GM18907 (cell line): ENCODE data around the gene COL19A1.
A peak's percentile ranks its signal among the peaks of the same experiment; 100 is the strongest.
"Not testable (repeated sequence)": the region's sequence is repeated elsewhere in the genome, so short reads cannot be mapped to it uniquely, and the experiment has no call there.

Source experiments
- ATAC-seq: cut with Tn5 transposase; IDR thresholded peaks from one replicate; pipeline ENCODE4 v1.9.1; 2021; ENCODE audit warnings: mild to moderate bottlenecking, moderate library complexity; ENCODE audit not compliant: unreplicated experiment

The COL19A1 gene

DNA sequence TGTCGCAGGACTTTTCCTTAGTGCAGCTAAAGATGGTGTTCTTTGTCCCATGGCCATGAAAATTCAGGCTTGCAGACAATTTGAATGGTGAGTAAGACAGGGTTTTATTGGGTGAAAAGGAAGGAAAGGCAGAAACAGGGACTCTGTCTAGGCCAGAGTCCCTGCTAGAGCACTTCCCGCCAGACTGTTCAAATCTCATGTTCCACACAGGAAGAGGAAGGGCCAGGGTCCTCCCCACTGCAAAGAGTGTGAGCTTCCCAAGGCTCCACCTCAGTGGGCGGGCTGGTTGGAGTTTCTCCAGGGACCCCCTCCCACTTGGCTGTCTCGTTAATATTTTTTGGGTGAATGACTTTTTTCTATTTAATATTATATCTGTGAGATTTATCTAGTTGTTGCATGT, 29.0 kb downstream of the COL19A1 start:
- peak; percentile 27 for ATAC-seq

DNA sequence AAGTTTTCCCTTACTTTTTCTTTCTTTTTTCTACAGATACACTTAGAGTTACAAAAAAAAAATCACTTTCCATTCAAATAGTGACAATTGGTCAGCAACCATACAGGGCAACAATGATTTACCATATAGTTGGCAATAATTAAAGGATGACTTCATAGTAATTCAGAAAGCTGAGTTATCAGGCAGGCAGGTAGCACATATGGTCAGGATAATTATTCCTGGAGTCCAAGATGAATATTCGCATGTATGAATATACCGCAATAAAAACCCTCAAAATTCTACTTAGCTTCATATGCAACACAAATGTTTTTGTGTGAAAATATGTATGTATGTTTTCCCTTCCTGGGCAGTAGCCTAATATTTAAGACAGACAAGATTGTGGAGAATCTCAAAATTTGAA, 34.5 kb downstream of the COL19A1 start:
- no peak for ATAC-seq

DNA sequence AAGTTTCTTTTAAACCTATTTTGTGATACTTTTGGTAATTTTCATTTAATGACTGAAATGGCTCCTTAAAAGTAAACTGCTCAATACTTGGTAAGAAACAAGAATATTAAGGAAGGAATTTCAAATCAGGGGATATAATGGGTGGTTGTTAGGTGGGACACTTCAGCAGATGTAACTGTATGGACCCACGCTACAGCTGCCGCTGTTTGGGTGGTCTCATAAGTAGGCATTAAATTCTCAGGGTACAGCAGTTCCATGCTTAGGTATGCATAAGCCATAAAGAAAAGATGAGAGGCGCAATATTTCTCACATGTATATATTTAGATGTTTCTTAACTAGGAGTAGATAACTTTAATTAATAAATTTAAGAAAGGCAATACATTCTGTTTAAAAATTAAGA, 35.0 kb downstream of the COL19A1 start:
- ATAC-seq = no peak

DNA sequence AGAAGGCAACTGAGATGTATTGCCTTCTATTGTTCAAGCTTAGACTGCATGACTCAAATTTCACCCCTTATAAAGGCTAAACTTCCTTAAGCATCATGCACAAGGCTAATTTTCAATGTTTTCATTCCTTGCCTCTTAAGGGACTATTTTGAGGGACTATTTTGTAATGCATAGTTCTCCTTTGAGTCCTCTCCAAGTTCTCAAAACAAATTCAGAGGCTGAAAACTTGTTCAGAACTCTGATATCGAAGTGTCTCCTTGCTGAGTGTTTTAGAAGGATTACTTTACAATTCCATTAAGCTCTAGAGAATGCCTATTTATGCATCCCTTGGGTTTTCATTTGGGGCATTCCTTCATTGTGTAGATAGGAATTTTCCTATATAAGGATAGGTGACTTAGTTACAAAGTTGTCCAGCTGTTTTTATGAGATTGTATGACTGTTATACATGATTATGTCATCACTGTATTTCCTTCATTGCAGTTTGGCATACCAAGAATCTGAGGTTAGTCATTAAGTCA, 41.7 kb downstream of the COL19A1 start:
- no peak for ATAC-seq

DNA sequence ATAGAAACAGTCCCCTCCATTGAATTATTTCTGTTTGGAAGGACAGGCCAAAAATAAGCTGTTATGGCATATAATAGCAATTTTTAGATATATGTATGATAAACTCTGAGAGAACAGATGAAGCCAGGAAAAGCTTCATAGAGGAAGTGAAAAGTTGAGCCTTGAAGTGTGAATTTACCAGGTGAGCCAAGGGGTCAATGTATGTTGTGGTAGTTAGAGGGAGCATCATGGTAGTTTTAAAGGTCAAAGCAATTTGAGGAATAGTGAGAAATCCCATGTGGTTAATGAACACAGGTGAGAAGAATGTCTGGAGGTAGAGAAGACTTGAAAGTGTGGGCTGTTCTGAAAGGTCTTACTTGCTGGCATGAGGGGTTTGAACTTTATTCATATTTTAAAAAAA, 47.0 kb downstream of the COL19A1 start:
- no peak for ATAC-seq

DNA sequence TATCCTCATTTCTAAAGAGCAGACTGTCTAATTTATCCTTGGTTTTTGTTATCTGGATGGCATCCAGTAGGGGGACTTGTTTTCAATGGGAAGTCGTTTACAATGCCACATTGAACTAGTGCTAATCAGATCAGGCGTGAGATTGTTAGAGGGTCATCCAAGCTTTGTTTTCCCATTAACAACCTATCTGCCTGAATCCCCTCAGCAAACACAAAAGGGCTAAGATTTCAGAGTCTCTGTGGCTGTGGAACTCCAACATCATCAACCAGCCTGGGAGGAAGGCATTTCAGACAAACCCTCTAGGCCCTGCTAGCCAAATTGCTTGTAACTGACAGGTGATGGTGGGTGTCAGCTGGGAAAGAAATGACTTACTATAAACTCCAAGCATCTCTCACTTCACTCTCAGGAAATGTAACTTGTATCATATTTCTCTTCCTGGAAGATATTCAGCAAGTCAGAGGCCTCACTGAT, 47.7 kb downstream of the COL19A1 start:
- no peak for ATAC-seq

DNA sequence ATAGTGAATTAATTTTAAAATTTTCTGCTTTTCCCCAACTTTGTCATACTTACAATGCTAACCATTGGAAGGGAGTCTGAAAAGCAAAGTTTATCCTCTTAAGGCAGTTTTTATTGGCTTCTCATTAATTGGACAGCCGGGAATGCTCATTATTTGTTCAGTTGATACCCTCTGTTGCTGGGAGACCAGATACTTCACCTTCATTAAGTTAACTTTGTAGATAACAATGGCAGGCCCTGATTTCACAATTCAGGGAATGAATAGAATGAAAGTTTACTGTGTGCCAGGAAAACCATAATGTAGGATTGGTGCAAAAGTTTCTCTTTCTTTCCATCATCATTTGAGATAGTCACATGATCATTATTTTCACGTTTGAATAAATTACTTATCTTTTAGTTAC, 49.0 kb downstream of the COL19A1 start:
- no peak for ATAC-seq

DNA sequence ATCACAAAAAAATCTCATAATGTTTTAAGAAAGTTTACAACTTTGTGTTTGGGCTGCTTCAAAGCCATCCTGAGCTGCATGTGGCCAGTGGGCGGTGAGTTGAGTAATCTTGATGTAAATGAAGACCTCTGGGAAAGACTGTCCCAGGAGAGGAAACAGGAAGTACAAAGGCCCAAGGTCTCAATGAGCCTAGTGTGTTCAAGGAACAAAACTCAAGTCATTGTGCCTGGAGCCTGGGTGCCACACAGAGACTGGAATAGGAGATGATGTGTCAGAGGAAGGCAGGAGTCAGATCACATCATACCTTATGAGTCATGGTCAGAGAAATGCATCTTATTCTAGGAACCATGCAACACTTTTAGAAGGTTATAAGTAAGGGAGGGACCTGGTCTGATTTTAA, 51.5 kb downstream of the COL19A1 start:
- peak; percentile 91 for ATAC-seq

DNA sequence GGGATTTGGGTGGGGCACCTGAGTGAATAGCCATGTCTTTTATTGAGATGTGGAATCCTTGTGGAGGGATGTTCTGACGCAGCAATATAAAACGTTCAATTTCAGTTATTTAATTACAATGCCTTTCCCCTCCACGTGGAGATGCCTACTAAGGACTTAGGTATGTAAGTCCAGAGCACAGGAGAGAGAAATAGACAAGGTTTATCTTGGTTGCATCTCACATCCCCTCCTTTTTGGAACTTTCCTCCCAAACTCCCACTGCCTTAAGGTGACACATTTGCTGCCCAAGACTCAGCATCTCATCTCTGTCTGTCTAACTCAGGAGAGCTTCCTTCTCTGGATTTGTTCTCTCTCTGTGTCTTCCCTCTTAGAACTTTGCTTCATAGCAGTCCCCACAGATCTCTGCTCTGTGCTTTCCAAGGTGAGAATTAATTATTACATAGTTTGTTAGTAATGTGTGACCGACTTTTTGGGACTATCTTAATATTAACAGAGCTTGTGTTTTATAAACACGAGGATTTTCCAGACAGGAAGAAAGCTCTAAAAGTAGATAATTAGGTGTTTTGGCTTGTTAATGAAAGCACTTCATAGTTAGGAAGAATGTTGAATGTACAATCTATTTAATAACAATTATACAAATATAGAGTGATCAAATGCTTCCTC, 52.6 kb downstream of the COL19A1 start:
- no peak for ATAC-seq

DNA sequence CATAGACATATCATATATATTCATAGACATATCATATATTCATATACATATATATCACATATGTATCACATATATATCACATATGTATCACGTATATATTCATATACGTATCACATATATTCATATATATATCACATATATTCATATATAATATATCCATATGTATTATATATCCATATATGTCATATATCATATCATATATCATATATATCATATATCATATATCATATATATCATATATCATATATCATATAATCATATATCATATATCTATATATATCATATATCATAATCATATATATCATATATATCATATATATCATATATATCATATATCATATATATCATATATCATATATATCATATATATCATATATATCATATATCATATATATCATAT, 54.7 kb downstream of the COL19A1 start:
- not testable (repeated sequence) for ATAC-seq

DNA sequence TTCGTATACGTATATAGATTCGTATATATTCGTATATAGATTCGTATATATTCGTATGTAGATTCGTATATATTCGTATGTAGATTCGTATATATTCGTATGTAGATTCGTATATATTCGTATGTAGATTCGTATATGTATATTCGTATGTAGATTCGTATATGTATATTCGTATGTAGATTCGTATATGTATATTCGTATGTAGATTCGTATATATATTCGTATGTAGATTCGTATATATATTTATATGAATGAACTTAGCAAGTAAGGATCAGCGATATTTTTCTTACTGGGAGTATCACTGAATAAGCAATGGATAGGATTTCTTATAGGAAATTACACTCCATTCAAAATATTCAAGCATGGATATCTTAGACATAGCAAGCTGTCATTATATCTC, 55.3 kb downstream of the COL19A1 start:
- not testable (repeated sequence) for ATAC-seq

DNA sequence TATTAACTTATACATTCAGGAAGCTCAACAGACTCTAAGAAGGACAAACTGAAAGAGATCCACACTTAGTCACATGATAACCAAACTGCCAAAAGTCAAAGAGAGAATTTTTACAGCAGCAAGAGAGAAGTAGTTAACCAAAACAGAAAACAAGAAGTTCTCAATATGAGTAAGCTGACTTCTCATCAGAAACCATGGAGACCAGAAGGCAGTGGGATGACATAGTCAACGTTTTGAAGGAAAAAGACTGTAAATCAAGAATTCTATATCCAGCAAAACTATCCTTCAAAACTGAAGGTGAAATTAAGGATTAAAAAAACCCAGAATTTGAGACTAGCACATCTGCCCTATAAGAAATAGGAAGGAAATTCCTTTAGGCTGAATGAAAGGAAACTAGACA, 60.4 kb downstream of the COL19A1 start:
- ATAC-seq = no peak

DNA sequence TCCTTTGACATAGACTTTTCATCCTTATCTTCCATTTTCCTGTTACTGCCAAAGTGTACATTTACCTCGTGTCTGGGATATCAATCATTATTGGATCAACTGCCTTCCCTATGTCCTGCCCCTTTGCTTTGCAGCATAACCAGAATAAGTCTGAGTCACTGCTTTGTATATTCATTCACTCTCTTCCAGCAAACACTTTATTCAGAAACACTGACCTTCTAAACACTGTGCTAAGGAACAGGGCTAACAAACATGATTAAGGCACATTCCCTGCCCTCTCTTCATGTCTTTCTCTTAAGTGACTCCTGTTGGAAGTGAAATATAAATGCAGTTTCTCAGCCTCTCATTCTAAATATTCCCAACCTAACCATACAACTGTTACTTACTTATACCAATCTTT, 66.9 kb downstream of the COL19A1 start:
- ATAC-seq = no peak

DNA sequence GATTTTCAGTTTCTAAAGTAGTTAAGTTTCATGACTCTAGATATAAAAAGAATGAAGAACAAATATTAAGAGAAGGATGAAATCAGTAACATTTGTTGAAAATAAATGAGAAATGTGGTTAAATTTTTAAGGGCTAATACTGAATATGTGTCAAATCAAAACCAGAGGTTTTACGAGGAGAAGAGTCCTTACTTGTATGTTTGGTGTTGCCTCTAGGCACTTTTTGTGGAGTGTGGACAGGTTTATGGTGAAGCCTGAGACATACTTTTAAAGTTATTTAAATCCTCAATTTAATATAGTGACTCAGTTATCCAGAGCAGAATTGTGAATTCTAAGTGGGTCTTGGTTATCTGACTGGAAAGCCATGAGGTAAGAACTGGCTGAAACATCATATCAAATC, 68.7 kb downstream of the COL19A1 start:
- ATAC-seq = no peak

DNA sequence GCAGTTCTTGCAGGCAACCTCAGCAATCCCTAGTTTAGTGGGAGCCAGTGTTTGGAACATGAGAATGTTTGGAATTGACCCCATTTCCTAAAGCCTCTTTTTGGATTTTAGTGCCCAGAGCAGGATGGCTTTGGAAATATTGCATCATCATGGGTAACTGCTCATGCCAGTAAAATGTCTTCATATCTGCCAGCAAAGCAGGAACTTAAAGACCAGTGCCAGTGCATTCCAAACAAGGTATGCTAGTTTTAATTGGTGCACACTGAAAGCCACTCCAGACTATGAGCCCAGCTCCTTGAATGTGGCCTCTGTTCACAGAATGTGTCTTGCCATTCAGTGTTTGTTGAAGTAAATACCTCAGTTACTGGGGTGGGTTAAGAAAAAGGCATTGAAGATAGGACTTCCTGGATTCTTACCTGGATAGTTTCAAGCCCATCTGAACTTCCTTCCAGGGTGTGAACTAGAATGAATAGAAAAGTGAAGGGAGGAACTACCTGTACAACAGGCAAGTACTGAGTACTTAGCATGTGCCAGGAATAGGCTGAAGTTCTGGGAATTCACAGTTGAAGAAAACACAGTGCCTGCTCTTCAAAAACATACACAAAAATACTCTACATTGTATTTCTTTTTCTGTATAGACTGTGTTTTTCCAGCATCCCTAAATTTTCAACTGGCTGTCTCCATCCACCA, 70.5 kb downstream of the COL19A1 start:
- ATAC-seq = no peak

DNA sequence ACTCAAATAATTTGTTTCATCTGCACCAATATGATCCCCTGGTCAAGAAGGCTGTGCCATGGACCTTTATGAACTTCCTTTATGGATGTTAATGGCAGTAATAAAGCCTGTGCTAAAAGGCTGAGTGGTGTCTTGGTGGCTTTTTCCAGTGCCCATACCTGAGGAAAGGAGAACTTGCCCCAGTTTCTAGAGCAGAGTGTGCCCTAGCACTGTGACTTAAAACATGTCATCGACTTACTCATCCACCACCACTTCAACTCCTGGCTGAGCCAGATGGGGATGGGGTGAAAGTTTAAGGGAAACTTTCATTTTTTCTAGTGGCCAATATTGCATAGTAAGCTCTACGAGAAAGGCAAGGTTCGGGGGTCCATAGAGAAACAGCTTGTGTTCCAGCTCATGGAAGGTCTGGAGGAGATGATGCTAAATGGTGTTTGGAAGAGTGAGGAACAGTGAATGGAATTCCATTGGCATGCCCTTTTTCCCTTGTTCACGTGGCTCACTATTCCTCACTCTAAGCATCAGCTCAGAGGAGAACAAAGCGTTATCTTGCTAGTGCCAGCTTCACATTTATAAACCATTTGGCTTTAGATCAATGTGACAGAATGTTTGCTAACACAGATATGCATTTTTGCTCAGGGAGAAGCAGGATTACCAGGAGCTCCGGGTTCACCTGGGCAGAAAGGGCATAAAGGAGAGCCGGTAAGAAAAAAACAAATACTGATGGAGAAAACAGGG, 71.2 kb downstream of the COL19A1 start:
- no peak for ATAC-seq

DNA sequence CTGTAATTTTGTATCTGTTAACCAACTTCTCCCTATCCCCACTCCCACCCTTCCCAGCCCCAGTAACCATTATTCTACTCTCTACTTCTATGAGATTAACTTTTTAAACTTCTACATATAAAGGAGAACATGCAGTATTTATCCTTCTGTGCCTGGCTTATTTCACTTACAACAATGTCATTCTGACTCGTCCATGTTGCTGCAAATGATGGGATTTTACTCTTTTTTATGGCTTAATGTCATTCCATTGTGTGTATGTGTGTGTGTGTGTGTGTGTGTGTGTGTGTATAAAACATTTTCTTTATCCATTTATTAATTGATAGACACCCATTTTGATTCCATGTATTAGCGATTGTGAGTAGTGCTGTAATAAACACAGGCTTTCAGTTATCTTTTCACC, 76.1 kb downstream of the COL19A1 start:
- no peak for ATAC-seq

DNA sequence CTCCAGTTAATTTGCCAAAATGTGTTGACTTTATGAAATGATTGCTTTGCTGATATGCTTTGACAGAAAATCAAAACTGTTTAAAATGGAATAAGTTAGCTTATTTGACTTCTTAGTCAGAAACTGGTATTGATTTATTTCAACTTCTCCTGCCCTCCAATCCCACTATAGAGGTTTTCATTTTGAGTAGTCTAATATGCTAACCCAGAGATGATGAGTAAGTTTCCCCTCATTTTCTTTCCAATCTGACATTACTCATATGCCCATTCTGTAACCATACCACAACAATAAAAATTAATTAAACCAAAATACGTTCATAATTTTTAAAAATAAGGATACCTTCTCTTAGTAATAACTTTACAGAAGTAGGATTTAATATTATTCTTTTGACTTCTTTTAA, 78.8 kb downstream of the COL19A1 start:
- ATAC-seq = no peak

DNA sequence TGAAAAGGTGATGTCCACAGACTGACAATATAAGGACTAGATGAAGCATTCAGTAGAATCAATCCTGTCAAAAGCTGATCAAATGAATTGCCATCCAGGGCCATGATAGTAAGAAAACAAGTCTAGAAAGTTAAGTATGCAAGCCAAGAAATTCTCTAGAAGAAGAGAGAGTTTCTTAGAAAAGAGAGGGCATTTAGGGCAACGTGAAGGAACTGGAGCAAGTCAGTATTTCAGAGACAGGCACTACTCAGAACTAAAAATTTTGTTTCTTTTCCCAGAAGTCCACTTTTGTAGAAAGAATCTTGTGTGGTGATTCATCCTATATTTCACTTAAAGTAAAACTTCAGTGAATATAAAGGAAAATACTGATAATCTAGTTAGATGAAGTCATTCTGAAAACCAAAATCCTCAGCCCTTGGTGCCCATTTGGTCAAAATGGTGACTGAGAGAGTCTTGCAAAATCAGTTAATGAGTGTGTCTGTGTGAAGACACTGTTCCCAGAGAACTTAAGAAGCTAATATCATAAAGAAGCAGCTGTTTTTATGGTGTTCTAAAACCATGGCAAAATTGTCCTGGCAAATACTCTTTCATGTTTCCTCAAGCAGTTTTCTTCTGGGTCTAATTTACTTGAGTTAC, 82.2 kb downstream of the COL19A1 start:
- no peak for ATAC-seq

DNA sequence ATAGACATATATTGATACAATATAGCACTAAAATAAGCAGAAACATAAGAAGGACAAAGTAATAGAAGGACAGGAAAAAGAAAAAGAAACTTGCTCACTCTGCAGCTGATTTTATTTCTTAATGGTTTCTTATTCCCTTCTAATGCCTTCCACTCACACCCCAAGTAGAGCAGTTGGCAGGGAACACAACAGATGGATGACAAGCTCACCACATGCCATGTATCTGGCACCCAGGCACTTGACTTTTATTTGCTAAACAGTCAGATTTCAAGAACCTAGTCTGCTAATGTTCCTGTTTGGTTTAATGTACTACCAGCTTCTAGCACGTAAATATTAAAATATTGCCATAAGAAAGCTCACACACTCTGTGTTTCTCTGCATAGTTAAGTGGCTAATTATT, 87.1 kb downstream of the COL19A1 start:
- ATAC-seq = no peak

DNA sequence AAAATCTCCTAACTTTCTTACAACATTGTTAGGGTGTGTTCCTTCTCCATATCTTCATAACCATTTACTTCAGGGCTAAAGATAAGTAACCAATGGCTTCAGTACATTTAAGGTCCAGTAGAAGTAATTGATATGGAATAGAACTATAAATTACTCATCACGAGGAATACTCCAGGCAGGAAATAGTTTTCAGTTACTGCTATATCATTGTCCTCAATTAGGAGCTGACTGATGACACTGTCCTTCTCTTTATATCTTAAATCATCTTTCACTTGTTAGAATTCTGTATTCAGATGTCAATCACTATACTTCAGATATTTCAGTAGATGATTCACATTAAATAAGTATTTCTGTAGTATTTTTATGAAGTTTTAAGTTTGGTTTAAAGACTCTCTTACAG, 88.4 kb downstream of the COL19A1 start:
- no peak for ATAC-seq
